Fibroblast of the aortic adventitia (primary cell): ENCODE measurements around the gene PDS5B. TPM values are rescaled to one million over a fixed set of nuclear protein-coding genes. Genes with fewer than 3 reads are reported as not detected.

Experiments used
- DNase-seq: peaks from one replicate; pipeline ENCODE4 v3.0.0-alpha.2; 2010; ENCODE audit warnings: low read depth
- H3K4me3 ChIP-seq: 2 replicates; pipeline ENCODE4 v1.5.1; 2011; ENCODE audit warnings: low read depth, mild to moderate bottlenecking, control low read depth, low read length, moderate library complexity
- total RNA-seq: library from RNA; depleted of rRNA; stranded (reverse); fragments of >200 nt; gene quantifications from 2 replicates; pipeline ENCODE4 v1.2.3, GENCODE V29; 2012; ENCODE audit warnings: low replicate concordance
- TF ChIP-seq, protein P1 (sequence below): IDR thresholded peaks from 2 replicates; pipeline ENCODE4 v1.5.1; 2011; ENCODE audit warnings: mild to moderate bottlenecking, low read length, control low read depth, inconsistent platforms; ENCODE audit not compliant: insufficient read depth

Gene PDS5B
- total RNA-seq, 1 donor: 46.5 TPM

DNA sequence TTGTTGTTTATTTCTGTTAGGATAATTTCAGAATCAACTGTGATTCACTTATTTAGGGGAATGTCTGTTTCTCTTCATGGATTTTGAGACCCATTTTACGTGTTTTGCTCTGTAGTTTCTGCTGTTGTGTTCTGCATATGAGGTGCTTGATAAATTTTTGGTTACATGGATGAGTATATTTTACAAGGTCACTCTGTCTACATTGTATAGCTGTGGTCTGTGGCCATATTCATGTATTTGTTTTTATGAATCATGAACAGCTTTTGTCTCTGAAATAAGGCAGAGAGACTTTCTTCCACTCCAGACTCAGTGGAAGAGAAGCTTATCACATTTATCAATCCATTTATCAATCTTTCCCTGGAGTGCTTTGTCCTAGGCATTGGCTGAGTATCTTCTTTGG, 56.6 kb downstream of the PDS5B start:
- no peak for DNase-seq
- TF ChIP-seq, protein P1, sequence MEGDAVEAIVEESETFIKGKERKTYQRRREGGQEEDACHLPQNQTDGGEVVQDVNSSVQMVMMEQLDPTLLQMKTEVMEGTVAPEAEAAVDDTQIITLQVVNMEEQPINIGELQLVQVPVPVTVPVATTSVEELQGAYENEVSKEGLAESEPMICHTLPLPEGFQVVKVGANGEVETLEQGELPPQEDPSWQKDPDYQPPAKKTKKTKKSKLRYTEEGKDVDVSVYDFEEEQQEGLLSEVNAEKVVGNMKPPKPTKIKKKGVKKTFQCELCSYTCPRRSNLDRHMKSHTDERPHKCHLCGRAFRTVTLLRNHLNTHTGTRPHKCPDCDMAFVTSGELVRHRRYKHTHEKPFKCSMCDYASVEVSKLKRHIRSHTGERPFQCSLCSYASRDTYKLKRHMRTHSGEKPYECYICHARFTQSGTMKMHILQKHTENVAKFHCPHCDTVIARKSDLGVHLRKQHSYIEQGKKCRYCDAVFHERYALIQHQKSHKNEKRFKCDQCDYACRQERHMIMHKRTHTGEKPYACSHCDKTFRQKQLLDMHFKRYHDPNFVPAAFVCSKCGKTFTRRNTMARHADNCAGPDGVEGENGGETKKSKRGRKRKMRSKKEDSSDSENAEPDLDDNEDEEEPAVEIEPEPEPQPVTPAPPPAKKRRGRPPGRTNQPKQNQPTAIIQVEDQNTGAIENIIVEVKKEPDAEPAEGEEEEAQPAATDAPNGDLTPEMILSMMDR: no peak
- H3K4me3 ChIP-seq: no peak overlapping the region

- no peak for DNase-seq
Measured at GRCh38 chr13:32645854-32646253, 59.6 kb downstream of the PDS5B start.

DNA sequence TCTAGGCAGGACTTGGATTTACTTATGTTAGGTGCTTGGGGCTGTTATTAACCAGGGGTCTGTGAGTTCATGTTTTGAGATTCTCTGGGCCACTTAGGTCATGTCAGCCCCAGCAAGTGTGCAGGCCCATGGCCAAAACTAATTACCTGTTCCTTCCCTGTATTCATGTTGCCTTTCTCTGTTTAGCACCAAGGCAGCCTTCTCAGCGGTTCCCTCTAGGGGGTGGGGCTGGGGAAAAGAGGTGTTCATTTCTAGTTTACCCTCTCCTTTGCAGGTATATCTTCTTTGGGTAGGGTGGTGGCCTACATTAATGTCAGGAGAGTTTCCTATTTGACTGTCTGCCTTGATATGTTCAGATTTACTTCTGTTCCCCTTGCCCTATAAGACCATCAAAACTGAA, 61.7 kb downstream of the PDS5B start:
- H3K4me3 ChIP-seq: no peak overlapping the region
- TF ChIP-seq, protein P1: no peak
- DNase-seq: no peak

More at GRCh38 chr13:32645854-32646253, 59.6 kb downstream of the PDS5B start:
- H3K4me3 ChIP-seq: no peak overlapping the region
- TF ChIP-seq, protein P1: no peak

GRCh38 chr13:32650705-32651311, 64.6 kb downstream of the PDS5B start:
- H3K4me3 ChIP-seq: no peak overlapping the region
- TF ChIP-seq, protein P1: peak; percentile 82

DNA sequence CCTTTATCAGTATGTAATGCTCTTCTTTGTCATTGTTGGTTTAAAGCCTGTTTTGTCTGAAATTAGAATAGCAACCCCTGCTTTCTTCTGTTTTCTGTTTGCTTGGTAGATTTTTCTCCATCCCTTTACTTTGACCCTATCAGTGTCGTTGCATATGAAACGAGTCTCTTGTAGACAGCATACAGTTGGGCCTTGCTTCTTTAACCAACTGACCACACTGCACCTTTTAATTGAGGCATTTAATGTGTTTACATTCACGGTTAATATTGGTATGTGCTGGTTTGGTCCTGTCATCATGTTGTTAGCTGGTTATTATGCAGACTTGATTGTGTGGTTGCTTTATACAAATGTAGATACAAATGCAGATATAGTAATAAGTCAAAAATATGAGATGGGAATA, 71.1 kb downstream of the PDS5B start:
- H3K4me3 ChIP-seq: no peak overlapping the region
- TF ChIP-seq, protein P1: no peak
- DNase-seq: no peak

More at GRCh38 chr13:32650705-32651311, 64.6 kb downstream of the PDS5B start:
- peak; percentile 79 for DNase-seq

GRCh38 chr13:32659736-32660135, 73.5 kb downstream of the PDS5B start:
- no peak overlapping the region for H3K4me3 ChIP-seq
- TF ChIP-seq, protein P1: no peak
- DNase-seq: peak; percentile 52

GRCh38 chr13:32660227-32660626, 74.0 kb downstream of the PDS5B start:
- TF ChIP-seq, protein P1: no peak
- H3K4me3 ChIP-seq: no peak overlapping the region
- no peak for DNase-seq
